Endothelial cell of umbilical vein (primary cell): ENCODE results near the gene GLI2. TPM values are rescaled to one million over a fixed set of nuclear protein-coding genes. Genes with fewer than 3 reads are reported as not detected.

ENCODE experiments used
- BruUV-seq: library from RNA; stranded (reverse); fragments of 400-500 nt; replicated peaks from 2 replicates; lab custom pipeline; 2021; lab: Mats Ljungman, UMichigan
- CTCF ChIA-PET: fragments of 300-600, 350-600 bp; sonication (Branson Sonifier 250); formaldehyde crosslinking; loops from one replicate; lab custom pipeline; 2021; ENCODE audit warnings: antibody characterized with exemption, inconsistent platforms; lab: Charles Lee
- POLR2A ChIA-PET: fragments of 300-600, 350-600 bp; sonication (Branson Sonifier 250); formaldehyde crosslinking; loops from one replicate; lab custom pipeline; 2021; ENCODE audit warnings: antibody characterized with exemption, inconsistent platforms; lab: Charles Lee
- DNase-seq: peaks from one replicate; pipeline ENCODE4 v3.0.0-alpha.2; 2011; ENCODE audit warnings: low read depth, low spot score
- FAIRE-seq: peaks from 2 replicates; lab custom pipeline; 2011; peaks lifted over from hg19 to GRCh38; lab: Jason Lieb, UNC
- H2AFZ ChIP-seq: 2 replicates; pipeline ENCODE4 v1.6.0; 2012; ENCODE audit warnings: low read depth, low read length, control low read depth, inconsistent platforms
- H3K27ac ChIP-seq: 2 replicates; pipeline ENCODE4 v1.5.1; 2011; ENCODE audit warnings: low read depth, mild to moderate bottlenecking, control low read depth, low read length, moderate library complexity; ENCODE audit not compliant: insufficient read depth
- H3K27me3 ChIP-seq, 2 experiments: 2 replicates each; pipeline versions ENCODE4 v1.6.0 to v1.6.1; 2011; ENCODE audit warnings: low read length in 2 of 2, mixed read lengths in 1 of 2; ENCODE audit not compliant: control insufficient read depth in 2 of 2, insufficient read depth in 2 of 2
- H3K36me3 ChIP-seq, 2 experiments: 2 replicates in 1 of 2; 3 replicates in 1 of 2; pipeline ENCODE4 v1.5.1; 2011; ENCODE audit warnings: low read length in 2 of 2, mild to moderate bottlenecking in 1 of 2, moderate library complexity in 1 of 2; ENCODE audit not compliant: control insufficient read depth in 2 of 2, insufficient read depth in 2 of 2; ENCODE audit errors: extremely low read depth in 1 of 2
- H3K4me1 ChIP-seq: 3 replicates; pipeline ENCODE4 v1.5.1; 2011; ENCODE audit warnings: mild to moderate bottlenecking, low read length; ENCODE audit not compliant: control insufficient read depth, insufficient read depth; ENCODE audit errors: extremely low read depth
- H3K4me2 ChIP-seq: 2 replicates; pipeline ENCODE4 v1.6.1; 2011; ENCODE audit warnings: low read length, control low read depth, mixed read lengths; ENCODE audit not compliant: insufficient read depth
- H3K4me3 ChIP-seq, 3 experiments: fragments of 200-600 bp in 1 of 3; sonication (generic), shearing (Covaris generic) in 1 of 3; replicated peaks in 1 of 3; 2 replicates each; pipeline ENCODE4 v1.5.1; 2011 to 2016; ENCODE audit warnings: control low read depth in 3 of 3, low read length in 3 of 3, mild to moderate bottlenecking in 2 of 3, inconsistent platforms in 1 of 3, low read depth in 1 of 3, moderate library complexity in 1 of 3; ENCODE audit not compliant: insufficient read depth in 1 of 3
- H3K79me2 ChIP-seq: 2 replicates; pipeline ENCODE4 v1.6.0; 2012; ENCODE audit warnings: low read length, inconsistent platforms; ENCODE audit not compliant: control insufficient read depth, insufficient read depth
- H3K9ac ChIP-seq: replicated peaks from 2 replicates; pipeline ENCODE3; 2011; ENCODE audit warnings: low read length, control low read depth; ENCODE audit not compliant: insufficient read depth; ENCODE audit errors: extremely low read depth
- H3K9me1 ChIP-seq: replicated peaks from 3 replicates; pipeline ENCODE4 v1.6.0; 2011; ENCODE audit warnings: mild to moderate bottlenecking, low read length; ENCODE audit not compliant: control insufficient read depth, insufficient read depth; ENCODE audit errors: extremely low read depth
- H3K9me3 ChIP-seq: replicated peaks from 2 replicates; pipeline ENCODE4 v1.5.1; 2012; ENCODE audit warnings: low read length, inconsistent platforms; ENCODE audit not compliant: control insufficient read depth, insufficient read depth
- H4K20me1 ChIP-seq: replicated peaks from 2 replicates; pipeline ENCODE3; 2011; ENCODE audit warnings: mild to moderate bottlenecking, low read length; ENCODE audit not compliant: control insufficient read depth, insufficient read depth; ENCODE audit errors: extremely low read depth
- CTCF ChIP-seq, 2 donors: IDR thresholded peaks; 1 replicate in 1 of 2; 2 replicates in 1 of 2; pipeline ENCODE4 v1.5.1; 2011; ENCODE audit warnings: low read length in 2 of 2, mild to moderate bottlenecking in 2 of 2, moderate library complexity in 2 of 2, control low read depth in 1 of 2, inconsistent platforms in 1 of 2, low read depth in 1 of 2; ENCODE audit not compliant: insufficient read depth in 1 of 2; ENCODE audit errors: extremely low read depth in 1 of 2
- FOS ChIP-seq: IDR thresholded peaks from 2 replicates; pipeline ENCODE4 v1.6.1; 2011; ENCODE audit warnings: mild to moderate bottlenecking, low read length, moderate library complexity, borderline replicate concordance; ENCODE audit not compliant: insufficient read depth
- dilution Hi-C: fragments of 300-500 bp; cut with MboI; formaldehyde crosslinking; loops from one replicate; pipeline ENCODE4 v1.15.0; 2019; ENCODE audit warnings: low sequenced_read_pairs; ENCODE audit not compliant: extremely low pct_ligation_motif_present
- intact Hi-C: fragments of 100-400 bp; cut with micrococcal nuclease; formaldehyde crosslinking; loops from one replicate; pipeline ENCODE4 v1.10.0; 2022
- polyA plus RNA-seq, 4 experiments: library from polyadenylated mRNA; depleted of rRNA in 3 of 4; stranded (reverse) in 3 of 4; unstranded in 1 of 4; fragments of >200 nt; gene quantifications; 2 replicates each; pipeline versions ENCODE4 v1.2.1 to v1.2.3, GENCODE V29; 2011 to 2012; ENCODE audit warnings: missing spikeins in 1 of 4
- total RNA-seq: library from RNA; stranded (reverse); gene quantifications from 2 replicates; pipeline ENCODE4 v1.2.3, GENCODE V29; 2021

GLI2 gene
- total and polyA plus RNA-seq, 2 donors (not counting 3 experiments of a cell fraction or from before 2014, with no cell fraction given), result 0.13 TPM; not detected in 1

GRCh38 chr2:120771111-120771780 lies 35.6 kb downstream of the GLI2 start:
- BruUV-seq, result no TSS peak

More at GRCh38 chr2:120771111-120771780, 35.6 kb downstream of the GLI2 start:
- Histone ChIP-seq H3K9me1 (no peaks in the 10 kb centered on the region), H3K9ac (no peak overlapping the region), H3K4me3 (no peak overlapping the region), H3K4me1 (peaks cover 3% of the 10 kb centered on the region), H3K27me3 (no peaks in the 10 kb centered on the region), H3K4me2 (no peak overlapping the region), H3K27ac (no peak overlapping the region), H4K20me1 (no peaks in the 10 kb centered on the region), H3K79me2 (no peaks in the 10 kb centered on the region), H3K9me3 (no peaks in the 10 kb centered on the region), H2AFZ (no peak overlapping the region), H3K36me3 (no peaks in the 10 kb centered on the region)
- TF ChIP-seq FOS (peak; percentile 62), CTCF (IDR thresholded peaks at IDR 0.05; ENCODE audit: extremely low read depth in 1 of 2, insufficient read depth in 1 of 2, low read depth in 1 of 2, low read length in 2 of 2) (no peak)
- CTCF ChIA-PET, result no interaction called here
- FAIRE-seq, result no peak
- intact Hi-C loops (no loop called here), dilution Hi-C loops (no loop called here)
- POLR2A ChIA-PET, result interaction anchor here (0.7 kb wide), 1 partner anchor 157 kb away, joined by 3 read pairs; no protein-coding TSS in a partner anchor
- no peak for DNase-seq
